ENCODE measurements around the gene TIMM10B.
A peak's percentile ranks its signal among the peaks of the same experiment; 100 is the strongest.

The TIMM10B gene

DNA sequence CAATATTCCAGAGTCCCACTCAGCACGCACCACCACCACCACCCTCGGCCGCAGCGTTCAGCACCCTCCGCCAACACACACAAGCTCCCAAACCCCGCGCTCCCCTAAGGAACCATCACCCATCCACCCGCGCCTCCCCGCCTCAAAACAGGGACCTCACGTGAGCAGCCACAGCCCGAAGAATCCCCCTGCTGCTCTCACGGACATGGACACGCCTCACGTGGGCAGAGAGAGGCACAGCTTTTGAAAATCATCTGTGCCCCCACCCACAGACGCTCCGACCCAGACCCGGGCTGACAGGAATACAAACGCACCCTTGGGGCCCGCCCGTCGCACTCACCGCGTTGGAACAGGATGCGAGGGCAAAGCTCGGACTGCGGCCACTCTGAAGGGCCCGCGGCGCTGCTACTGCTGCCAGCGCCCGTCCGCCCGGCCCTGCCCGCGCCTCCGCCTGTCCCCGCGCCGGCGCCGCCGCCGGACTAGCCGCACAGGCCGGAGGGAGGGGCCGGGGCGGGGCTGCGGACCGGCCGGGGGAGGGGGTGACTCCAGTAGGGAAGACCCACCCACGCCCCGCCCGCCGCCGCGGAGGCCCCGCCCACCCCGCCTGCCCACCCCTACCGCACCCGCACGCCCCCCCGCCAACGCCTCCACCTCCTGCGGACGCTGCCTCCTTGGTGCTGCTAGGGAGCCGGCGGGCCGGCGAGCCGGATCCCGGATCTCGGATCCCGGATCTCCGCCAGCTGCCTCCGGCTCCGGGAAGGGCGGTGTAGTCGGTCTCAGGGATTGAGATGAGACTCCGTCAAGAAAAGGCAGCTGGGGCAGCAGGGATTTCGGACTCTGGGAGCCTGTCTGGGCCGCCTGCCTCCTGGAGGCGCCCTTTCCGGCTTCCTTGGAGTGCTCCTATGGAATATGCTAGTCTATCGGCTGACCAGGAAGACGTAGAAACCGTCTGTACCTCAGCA lies 7.6 kb upstream of the TIMM10B start, which contains the start of gene TRIM3:
TRIM3 (minus strand) TSS at position 491 of the 962 bp plus-strand sequence. CDS start 8,246 bp downstream, outside the sequence.
- DNase-seq = peak; percentile 84

DNA sequence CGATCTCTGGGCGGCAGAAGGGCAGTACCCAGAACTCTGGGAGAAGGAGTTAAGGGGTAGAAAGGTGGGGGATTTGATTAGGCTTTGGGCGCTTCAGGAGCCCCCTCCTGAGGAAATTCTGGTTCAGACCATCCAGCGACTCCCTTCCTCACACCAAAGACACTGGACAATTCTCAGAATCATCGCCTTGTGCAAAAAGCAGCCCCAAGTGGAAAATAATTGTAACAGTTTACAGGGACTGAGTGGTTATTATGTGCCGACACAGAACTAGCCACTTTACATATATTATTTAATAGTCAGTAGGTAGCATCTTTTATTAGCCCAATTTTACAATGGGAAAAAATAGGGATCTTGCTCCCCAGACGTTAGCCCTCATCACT lies 6.9 kb upstream of the TIMM10B start:
- DNase-seq = no peak

DNA sequence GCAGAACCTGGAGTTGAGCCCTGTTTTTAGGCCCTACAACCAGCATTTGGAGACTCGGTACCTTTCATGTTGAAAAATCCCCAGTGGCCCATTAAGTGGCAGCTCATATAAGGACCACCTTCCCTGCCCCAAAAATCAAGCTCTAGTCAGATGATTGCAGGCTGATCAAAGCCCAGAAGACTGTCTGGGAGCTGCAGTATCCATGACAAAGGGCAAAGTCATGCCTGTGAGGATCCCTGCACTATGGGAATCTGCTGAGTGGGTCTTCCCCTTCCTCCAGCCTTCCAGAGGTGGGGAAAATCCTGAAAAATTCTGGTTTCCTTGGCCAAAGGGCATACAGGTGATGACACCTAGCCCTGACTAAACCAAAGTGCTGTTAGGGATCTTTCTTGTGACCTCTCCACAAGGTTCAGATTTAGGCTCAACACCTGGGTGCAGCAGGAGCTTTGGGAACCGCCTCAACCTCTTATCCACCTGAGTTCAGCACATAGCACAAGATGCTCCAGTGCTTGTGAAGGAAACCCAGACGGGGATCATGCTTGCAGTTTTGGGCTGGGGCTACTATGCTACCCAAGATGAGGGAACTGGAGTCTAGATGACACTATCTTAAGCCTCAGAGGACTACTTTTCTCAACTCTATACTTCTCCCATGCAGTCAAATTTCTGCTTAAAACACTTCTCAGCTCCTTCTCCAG lies 6.3 kb upstream of the TIMM10B start:
- DNase-seq = no peak

DNA sequence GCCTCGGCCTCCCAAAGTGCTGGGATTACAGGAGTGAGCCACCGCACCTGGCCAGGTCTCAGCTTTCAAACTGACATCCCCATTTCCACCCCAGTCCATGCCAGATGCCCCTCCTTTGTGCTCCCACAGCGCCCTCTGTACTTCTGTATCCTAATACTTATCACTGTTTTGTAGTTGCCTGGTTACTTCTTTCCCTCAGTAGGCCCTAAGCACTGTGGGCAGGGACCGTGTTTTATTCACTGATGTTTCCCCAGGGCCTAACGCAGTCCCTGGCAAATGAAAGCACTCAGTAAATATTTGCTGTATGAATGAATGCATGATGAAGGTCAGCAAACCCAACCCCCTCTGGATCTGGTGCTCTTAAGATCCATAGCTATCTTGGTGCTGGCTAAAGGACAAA lies 5.4 kb upstream of the TIMM10B start:
- DNase-seq = no peak

DNA sequence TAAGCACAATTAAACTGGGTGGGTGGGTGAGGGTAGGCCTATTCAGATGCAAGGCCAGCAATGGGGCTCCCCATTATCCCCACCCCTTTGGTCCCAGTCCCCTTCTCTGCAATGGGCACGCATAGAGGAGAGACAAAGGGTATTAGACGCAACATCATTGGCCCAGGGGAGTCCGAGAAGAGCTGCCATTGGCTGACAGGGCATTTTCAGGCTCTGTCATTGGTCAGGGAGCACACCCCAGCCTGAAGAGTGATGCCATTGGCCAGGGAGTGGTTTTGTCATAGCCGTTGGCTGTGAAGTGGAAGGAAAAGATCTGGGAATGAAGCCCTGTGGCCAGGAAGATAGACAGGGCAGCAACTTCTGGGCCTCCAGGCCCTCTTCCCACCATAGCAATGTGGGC lies 4.7 kb upstream of the TIMM10B start:
- DNase-seq = no peak

DNA sequence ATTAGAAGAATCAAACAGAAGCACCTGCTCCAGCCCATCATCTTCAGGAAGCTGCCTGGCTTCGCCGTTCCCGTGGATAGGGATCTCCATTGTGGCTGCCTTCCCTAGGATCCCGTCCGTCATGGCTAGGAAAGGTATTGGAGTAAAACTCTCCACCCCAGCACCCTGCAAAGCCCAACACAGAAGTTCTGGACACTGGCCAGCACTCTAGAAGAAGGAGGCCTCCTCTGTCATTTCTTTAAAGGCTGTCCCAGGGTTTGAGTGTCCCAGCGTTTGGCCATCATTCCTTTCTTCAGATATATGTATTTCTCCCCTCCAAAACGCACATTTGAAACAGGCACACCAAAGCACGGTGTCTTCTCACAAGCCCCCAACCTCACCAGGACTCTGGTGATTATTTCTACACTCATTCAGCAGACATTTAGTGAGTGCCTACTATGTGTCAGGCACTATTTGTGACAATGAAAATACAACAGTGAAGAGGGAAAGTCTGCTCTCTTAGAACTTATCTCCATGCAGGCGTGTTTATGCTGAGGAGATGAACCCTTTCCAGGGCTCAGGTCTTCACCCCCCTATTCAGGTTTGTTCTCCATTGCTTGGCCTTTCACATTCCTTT lies 894 bp upstream of the TIMM10B start:
- DNase-seq = no peak

DNA sequence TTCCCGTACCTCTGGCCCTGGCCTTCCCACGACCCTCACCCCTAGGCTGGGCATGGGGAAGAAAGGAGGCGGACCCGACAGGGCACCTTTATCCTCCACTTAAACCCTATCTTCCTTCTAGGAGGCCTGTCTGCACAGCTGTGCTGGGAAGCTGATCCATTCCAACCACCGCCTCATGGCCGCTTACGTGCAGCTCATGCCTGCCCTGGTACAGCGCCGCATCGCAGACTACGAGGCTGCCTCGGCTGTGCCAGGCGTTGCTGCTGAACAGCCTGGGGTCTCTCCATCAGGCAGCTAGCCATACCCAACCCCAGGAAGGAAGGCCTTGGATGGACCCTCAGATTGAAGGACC lies 599 bp downstream of the TIMM10B start:
- DNase-seq = no peak

DNA sequence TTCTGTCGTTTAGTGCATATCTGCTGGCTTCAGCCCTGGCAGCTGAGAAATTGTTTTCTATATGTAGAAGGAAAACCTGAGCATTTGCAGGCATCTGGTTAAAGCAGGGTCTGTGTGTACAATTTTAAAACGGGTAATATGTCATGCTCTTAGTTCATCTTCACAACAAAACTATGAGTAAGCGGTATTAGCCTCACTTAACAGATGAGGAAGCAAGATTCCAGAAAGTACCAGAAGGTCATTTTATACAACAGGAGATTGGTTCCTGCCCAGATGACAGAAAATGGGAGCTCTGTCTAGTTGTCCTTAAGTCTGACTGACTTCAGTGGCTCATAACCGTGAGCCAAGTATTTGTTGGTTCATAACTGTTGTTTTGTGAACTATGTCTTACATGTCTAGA lies 1.1 kb downstream of the TIMM10B start:
- no peak for DNase-seq

DNA sequence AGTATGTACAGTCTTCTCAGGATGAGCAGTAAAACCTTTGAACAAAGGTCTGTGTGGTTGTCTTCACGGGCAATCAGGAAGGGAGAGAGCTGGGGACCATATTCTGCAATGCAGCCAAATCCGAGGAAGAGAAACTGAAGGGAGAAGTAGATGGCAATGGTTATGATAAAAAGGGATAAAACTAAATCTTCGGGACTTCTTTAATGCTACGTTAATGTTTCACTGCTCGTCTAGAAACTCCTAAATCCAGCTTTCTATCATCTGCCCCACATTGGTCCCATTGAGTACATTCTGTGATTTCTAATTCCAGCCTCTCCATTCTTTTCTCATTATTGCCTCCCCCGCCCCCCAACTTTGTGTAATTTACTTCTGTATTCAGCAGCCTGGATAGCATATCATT lies 1.7 kb downstream of the TIMM10B start:
- DNase-seq = no peak

DNA sequence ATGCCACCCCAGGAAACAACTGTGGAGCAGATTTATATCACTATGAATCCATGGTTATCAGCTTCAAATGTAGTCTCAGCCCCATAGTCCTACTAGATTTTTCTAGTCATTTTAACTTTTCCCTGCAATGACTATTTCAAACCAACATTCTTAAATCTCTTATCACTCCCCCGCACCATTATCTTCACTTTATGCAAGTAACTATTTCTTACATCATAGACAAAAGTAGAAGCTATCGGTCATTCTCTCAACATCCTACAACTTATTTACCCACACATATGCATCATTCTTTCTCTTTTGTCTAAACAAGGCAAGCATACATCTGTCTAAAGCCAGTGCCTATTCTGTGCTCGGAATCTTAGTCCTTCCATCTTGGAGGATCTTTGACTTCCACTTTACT lies 4.4 kb downstream of the TIMM10B start:
- no peak for DNase-seq

DNA sequence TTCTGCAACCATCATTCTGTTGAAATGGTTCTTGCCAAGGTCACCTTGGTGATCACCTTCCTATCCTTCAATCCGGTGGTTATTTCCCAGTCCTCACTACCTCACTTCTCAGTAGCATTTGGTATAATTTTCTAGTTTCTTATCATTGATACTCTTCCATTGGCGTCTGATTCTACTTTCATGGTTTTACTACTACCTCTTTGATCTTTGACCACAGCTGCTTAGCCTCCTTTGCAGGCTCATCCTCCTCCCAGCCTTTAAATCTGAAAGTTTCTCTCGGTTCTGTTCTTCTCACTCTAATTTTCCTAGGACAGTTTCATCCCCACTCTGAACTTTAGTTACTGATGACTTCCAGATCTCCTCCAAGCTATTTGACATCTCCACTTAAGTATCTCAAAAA lies 5.0 kb downstream of the TIMM10B start:
- no peak for DNase-seq

DNA sequence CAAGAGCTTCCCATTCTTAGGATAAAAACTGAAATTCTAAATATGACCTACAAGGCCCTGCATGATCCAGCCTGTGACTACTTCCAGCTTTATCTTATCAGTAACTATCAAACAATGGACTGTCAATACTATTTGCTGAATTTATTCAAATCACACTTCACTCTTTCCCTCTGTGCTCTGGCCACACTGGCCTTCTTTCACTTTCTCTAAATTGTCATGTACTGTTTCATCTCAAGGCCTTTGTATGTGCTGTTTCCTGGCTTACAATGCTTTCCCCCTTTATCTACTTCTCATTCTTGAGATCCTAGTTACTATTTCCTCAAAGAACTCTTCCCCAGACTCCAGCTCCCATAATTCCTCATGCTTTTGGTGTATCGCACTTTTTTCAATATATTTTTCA lies 5.6 kb downstream of the TIMM10B start:
- no peak for DNase-seq

DNA sequence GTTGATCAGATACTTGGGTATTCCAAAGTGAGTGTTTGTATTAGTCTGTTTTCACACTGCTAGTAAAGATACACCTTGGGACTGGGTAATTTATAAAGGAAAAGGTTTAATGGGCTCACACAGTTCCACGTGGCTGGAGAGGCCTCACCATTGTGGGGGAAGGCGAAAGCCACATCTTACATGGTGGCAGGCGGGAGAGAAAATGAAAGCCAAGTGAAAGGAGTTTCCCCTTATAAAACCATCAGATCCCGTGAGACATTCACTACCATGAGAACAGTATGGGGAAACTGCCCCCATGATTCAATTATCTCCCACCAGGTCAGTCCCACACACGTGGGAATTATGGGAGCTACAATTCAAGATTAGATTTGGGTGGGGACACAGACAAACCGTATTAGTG lies 7.0 kb downstream of the TIMM10B start:
- no peak for DNase-seq

DNA sequence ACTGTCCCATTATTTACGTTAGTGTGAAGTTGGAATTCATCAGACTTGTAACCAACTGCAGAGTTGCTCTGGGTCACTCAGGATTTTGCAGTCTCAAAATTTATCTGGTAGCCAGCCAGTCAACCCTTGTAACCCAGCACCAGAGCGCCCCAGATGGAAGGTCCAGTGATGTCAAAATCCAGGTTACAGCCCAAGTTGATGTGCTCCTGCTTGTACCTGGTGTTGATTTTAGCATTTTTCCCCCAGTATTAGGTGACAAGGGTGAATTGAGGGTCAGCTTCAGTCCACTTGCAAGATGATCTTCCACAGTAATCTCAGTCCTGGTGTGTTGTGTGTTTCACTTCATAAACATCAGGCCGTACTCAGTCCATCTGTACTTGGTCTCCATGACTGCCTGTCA lies 7.5 kb downstream of the TIMM10B start:
- DNase-seq = no peak

DNA sequence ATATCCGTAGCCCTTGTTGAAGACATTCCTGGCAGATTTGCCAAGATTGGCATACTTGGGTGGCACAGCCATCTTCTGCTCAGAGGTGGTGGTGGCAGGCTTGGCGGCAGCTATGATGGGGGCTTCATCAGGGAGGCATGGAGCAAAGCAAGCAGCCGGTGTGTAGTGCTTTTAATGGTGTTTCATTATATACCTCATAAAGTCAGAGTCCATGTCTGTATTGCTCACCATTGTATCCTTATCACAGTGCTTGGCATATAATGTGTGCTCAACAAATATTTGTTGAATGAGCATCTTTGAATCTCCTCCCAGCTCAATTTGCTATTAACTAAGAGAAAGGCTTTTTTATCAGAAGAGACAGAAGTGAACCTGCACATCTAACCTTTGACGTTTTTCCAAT lies 8.0 kb downstream of the TIMM10B start:
- DNase-seq = no peak

DNA sequence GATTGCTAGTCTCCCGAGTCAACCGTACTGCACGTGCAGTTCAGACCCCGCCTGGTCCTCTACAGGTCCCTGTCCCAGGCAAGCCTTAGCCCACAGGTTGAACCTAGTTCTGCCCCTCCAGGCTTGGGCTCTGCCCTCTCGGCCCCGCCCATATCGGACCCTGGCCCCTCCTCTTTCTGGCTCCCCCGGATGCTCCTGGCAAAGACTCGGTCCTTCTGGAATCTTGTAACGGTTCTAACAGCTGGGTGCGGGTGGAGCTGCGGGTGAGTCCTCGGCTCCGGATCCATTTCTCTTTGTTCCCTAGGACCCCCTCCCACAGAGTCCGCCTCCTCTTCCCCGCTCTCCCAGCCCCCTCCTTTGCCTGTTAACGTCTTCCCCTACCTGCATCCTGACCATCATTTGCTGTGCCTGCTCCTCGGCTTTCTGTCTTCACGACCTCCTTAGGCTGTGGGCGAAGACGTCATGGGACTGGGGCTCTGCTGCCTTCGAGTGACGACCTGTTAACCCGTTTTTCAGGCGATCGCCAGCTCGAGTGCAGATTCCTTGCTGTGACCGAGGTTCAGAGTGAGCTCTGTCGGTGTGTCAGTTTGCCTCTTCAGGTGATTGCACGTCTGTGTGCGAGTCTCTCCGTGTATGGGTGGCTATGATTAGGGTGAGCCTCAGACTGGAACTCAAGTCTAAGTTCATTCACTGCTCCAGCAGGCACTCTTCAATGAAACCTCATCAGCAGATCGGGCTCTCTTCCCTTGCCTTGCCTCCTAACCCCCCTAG lies 16.0 kb downstream of the TIMM10B start, which contains the start of gene DNHD1:
DNHD1 (plus strand) TSS at position 212 of the 771 bp plus-strand sequence. CDS start 936 bp downstream, outside the sequence.
- no peak for DNase-seq

DNA sequence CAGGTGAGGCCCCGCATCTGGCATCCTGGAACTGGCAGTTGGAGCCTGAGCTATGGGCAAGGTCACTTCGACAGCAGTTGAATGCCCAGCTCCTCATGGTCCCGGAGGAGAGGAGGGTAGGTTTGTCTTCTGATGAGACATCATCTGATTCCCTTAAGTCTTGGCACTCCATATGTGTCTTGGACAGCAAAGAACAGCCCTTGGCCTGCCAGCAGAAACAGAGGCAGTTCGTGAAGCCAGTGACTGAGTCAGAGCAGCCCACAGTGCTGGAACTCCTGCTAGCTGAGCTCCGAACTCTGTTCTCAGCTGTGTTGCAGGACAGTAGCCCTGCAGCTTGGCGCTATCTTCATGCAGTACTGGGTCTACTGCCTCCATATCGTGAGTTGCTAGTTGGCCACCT lies 16.8 kb downstream of the TIMM10B start:
- no peak for DNase-seq

DNA sequence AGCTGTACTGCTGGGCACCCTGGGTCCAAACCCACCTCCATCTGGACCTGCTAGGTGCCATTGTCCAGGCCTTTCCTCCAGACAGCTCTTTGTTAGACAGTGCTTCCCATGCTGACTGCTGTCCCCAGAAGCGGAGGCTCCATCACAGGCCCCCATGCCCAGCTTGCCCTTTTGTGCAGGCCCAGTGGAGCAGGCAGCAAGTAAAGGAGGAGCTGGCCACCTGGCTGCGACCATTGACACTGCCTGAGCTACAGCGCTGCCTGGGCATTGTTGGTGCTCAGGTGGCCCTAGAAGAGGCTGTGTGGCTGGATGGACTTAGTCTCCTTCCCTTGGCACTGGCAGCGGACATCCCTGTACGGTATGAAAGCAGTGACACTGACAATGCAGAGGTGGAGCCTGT lies 17.2 kb downstream of the TIMM10B start:
- DNase-seq = no peak

DNA sequence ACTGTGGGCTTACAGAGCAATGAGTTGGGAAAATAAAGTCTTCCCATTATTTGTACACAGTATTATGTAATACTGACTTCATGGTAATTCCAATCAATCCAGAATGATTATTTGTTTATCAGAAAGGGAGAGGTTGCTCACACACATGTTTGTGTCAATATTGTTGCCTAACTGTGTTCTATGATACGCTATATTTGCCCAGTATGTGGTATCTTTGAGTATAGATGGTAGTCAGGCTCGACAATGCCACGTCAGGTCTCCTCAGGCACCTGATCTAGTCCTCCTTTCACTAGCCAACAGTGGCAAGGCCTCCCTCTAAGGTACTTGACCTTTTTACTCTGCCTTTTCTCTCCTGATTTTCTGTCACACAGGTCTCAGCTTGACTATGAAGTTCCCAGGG lies 21.1 kb downstream of the TIMM10B start:
- DNase-seq = no peak

DNA sequence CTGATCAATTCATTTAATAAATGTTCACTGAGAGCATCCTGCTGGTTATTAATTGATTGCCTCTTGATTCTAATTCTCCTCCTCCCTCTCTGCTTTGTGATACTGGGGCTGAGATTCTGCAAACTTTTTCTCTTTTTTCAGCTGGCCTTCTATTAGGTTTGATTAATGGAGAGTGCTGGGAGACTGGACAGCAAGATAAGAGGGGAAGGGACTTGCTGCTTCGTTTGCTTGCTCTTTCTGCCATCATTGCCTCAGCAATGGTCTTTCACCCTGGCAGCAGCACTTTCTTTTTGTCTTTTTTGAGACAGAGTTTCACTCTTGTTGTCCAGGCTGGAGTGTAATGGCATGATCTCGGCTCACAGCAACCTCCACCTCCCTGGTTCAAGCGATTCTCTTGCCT lies 22.9 kb downstream of the TIMM10B start:
- no peak for DNase-seq

DNA sequence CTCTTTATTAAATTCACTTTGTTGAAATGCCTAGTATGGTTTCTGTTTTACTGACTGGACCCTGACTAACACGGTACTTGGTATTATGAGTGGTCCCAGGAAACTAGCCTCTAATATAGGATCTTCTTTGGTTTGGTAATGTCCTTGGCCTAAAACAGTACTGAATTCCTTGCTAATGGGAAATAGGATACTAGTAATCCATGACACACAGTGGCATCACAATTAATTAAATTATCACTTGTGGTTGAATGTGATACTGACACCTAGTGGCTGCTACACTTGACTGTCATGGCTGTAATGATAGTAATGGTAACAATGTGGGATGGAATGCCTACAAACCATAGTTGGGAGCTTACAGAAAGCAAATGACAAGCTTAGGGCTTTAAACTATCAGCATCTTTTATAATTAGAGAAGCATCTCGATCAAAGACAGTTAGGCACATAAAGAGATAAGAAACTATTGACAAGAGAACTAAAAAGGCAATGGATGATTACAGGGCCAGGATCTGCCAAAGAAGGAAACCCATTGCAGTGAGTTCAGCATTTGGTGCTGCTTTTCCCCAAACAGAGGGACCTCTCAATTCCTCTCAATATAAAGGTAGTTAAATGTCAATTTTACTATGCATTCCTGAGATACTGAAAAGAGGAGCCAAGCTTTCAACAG lies 24.4 kb downstream of the TIMM10B start:
- DNase-seq = no peak

DNA sequence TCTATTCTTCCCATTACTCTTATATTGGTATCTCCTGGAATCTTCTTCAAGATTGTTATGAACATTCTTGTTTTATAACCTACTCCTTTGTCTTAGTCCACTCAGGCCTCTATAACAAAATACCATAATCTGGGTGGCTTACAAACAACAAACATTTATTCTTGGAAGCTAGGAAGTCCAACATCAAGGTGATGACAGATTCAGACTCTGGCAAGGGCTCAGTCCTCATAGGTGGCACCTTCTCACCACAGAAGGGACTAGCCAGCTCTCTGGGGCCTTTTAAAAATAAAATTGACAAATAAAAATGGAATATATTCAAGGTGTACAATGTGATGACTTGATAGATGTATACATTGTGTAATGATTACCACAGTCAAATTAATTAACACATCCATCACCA lies 35.6 kb downstream of the TIMM10B start:
- DNase-seq = no peak

Measured in activated CD8-positive, alpha-beta memory T cell treated with anti-CD3 and anti-CD28 coated beads for 24 hours (primary cell).